ENCODE results near the gene PLD4.
A peak's percentile ranks its signal among the peaks of the same experiment; 100 is the strongest.

The PLD4 gene

GRCh38 chr14:104974665-104975390 lies 50.1 kb downstream of the PLD4 start:
- peaks cover 7 to 93% (median 85%) of the 10 kb centered on the region in 4 donors for H3K4me1 ChIP-seq
- peak overlapping the region; percentile 93 to 97 for H3K27ac ChIP-seq

GRCh38 chr14:104975481-104976197 lies 51.0 kb downstream of the PLD4 start:
- H3K4me3 ChIP-seq: no peak overlapping the region
- H3K36me3 ChIP-seq: no peaks in the 10 kb centered on the region
- no peaks in the 10 kb centered on the region for H3K9me3 ChIP-seq
- intact Hi-C loops (cut with DNase I; ENCODE audit: low total_unique reads): loop anchor here (2.0 to 10.0 kb wide), 3 partner anchors 47 to 111 kb away; partner anchors contain the start of genes CDCA4 and CEP170B
- peak overlapping the region; percentile 93 to 97 for H3K27ac ChIP-seq
- TF ChIP-seq CTCF (IDR thresholded peaks at IDR 0.05): no peak
- no peak for DNase-seq
- H3K4me1 ChIP-seq: peaks cover 7 to 91% (median 80%) of the 10 kb centered on the region in 4 donors
- H3K27me3 ChIP-seq: no peaks in the 10 kb centered on the region

More at GRCh38 chr14:104974665-104975390, 50.1 kb downstream of the PLD4 start:
- DNase-seq: peak in 1 of 2 donors; percentile 65
- no peak overlapping the region for H3K4me3 ChIP-seq
- H3K9me3 ChIP-seq: no peaks in the 10 kb centered on the region
- H3K36me3 ChIP-seq: no peaks in the 10 kb centered on the region
- TF ChIP-seq CTCF (IDR thresholded peaks at IDR 0.05): no peak
- intact Hi-C loops (cut with DNase I; ENCODE audit: low total_unique reads): loop anchor here (5.0 to 10.0 kb wide), 2 partner anchors 47 to 110 kb away; partner anchors contain the start of genes CDCA4 and CEP170B
- no peaks in the 10 kb centered on the region for H3K27me3 ChIP-seq

- Histone ChIP-seq H3K9me3 (no peaks in the 10 kb centered on the region), H3K4me1 (peaks cover 7 to 85% (median 73%) of the 10 kb centered on the region in 4 donors), H3K27me3 (no peaks in the 10 kb centered on the region), H3K4me3 (no peak overlapping the region), H3K36me3 (no peaks in the 10 kb centered on the region), H3K27ac (peak overlapping the region; percentile 93 to 97)
- peak; percentile 83 to 86 for TF ChIP-seq CTCF (IDR thresholded peaks at IDR 0.05)
- intact Hi-C loops (cut with DNase I; ENCODE audit: low total_unique reads): loop anchor here (2.0 to 10.0 kb wide), 3 partner anchors 46 to 112 kb away; partner anchors contain the start of genes CDCA4 and CEP170B
- DNase-seq: peak; percentile 75 to 90
These were observed 51.7 kb downstream of the PLD4 start for GRCh38 chr14:104976198-104977007.

- TF ChIP-seq CTCF (IDR thresholded peaks at IDR 0.05): no peak
- H3K27ac ChIP-seq: peak overlapping the region in 1 of 2 donors; percentile 54
- H3K36me3 ChIP-seq: no peaks in the 10 kb centered on the region
- peak in 1 of 2 donors; percentile 74 for DNase-seq
- H3K4me3 ChIP-seq: peak overlapping the region; percentile 60 to 64
- intact Hi-C loops (cut with DNase I; ENCODE audit: low total_unique reads): loop anchor here (2.0 to 10.0 kb wide), 3 partner anchors 45 to 112 kb away; partner anchors contain the start of genes CDCA4 and CEP170B
- H3K4me1 ChIP-seq: peaks cover 7 to 78% (median 66%) of the 10 kb centered on the region in 4 donors
- H3K9me3 ChIP-seq: no peaks in the 10 kb centered on the region
- H3K27me3 ChIP-seq: no peaks in the 10 kb centered on the region
These were observed 52.5 kb downstream of the PLD4 start for GRCh38 chr14:104977008-104977680.
